HG03432 (cell line): Measurements from ENCODE around the gene PACRG.
A peak's percentile ranks its signal among the peaks of the same experiment; 100 is the strongest.

ENCODE experiments used
- ATAC-seq: cut with Tn5 transposase; IDR thresholded peaks from one replicate; pipeline ENCODE4 v1.9.1; 2021; ENCODE audit warnings: mild to moderate bottlenecking, moderate library complexity; ENCODE audit not compliant: unreplicated experiment

The PACRG gene

DNA sequence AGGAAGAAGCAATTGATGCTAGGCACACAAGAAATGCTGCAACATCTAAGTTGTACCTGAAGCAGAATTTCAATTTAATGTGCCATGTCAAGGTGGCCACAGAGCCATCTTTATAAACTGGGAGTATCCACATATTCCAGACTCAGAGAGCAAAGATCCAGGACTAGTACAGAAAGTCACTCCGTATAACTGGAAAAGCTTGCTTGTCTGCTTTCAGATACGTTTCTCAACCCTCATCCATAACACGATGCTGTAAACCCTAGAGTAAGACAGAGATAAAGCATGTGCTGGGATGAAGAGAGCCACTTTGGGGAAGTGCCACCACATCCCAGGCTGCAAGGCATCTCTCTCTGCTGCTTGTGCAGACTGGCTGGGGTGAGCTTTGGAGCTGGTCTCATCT, 134.7 kb downstream of the PACRG start:
- no peak for ATAC-seq

DNA sequence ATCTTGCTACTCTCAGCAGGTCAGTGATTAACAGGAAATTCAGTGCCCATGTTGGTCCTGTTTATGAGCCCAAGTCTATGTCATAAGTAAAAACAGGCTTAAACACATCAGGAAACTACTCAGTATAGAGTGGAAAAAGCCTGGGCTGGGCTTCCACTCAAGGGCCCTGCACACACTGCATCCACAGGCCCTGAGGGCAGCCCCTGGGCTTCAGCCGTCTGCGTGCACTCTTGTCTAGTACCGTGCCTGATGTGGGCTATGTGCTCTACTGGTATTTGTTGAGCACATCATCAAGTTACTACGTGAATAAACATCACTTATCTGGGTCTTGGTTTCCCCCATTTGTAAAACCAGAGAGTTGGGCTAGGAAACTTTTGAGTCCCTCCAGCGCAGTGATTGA, 135.2 kb downstream of the PACRG start:
- ATAC-seq = no peak

DNA sequence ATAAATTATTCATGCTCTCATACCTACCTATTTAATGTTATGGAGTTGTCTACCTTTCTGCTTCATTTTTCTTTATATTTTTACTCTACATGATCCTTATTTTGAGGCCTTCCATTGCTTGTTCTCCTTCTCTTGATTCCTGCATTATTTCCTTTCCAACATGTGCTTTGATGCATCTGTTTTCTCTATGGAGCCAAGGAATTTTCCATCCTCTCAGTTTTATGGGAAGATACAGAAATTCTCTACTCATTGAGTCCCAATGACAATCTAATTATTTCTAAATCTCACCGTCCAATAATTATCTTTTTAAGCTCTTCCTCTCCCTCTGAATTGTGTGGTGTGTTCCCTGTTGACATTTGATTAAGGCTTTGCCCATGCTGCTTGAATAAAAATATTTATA, 136.0 kb downstream of the PACRG start:
- ATAC-seq = no peak

- no peak for ATAC-seq
Measured at GRCh38 chr6:162864911-162865310, 137.1 kb downstream of the PACRG start.

GRCh38 chr6:162866656-162867055, 138.9 kb downstream of the PACRG start:
- ATAC-seq = no peak

- no peak for ATAC-seq
Measured at GRCh38 chr6:162868397-162868796, 140.6 kb downstream of the PACRG start.

DNA sequence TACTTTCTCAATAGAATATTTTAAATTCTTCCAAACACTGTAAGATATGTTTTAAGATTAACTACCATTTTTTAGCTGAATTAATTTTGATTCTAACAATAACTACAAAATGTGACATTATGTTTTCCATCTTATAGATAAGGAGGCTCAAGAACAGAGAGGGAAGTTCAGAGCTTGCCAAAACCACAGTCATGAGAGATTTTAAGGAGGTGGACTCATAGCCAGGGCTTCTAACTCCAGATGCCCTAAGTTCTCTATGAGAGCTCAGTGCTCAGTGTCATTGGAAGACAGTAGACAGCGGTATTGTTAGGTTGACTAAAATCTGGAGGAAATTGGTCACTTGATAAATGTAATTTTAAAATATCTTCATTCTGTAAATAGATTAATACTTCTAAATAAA, 144.2 kb downstream of the PACRG start:
- no peak for ATAC-seq

GRCh38 chr6:162873537-162873936, 145.8 kb downstream of the PACRG start:
- no peak for ATAC-seq

DNA sequence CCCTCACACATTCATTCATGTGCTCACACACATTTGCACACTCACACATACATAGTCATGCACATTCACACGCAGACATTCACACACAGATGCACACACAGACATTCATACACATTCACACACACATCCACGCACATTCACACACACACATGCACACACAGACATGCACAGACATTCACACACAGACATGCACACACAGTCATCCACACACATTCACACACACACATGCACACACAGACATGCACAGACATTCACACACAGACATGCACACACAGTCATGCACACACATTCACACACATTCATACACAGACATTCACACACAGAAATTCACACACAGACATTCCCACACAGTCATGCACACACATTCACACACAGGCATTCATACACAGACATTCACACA, 147.3 kb downstream of the PACRG start:
- ATAC-seq = no peak

DNA sequence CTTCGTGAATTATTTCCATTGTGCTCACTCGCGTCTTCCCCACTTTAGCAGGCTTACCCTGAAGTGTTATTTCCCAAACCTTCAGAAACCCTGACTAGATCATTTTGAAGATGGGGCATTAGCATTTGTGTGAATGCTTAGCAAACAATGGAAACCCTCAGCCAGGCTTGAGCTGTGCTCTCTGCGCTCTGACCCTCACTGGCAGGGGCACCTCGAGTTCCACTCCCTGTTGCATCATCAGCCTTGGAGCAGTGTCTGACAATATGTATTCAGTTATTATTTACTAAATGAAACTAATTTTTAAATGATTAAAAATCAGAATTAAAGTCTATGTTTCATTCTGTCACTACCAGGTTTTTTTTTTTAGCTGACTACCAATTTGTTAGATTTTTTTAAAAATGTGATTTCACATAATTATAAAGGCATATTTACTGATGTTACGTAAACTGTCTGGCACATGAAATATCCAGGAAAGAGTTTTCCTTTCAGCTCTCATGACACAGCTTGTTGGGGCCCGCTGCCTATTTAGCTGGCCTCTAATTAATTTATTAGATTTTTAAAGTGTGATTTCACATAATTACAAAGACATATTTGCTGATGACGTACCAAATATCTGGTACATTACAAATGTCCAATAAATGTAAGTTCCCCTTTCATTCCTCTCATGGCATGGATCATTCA, 155.2 kb downstream of the PACRG start:
- ATAC-seq = no peak

DNA sequence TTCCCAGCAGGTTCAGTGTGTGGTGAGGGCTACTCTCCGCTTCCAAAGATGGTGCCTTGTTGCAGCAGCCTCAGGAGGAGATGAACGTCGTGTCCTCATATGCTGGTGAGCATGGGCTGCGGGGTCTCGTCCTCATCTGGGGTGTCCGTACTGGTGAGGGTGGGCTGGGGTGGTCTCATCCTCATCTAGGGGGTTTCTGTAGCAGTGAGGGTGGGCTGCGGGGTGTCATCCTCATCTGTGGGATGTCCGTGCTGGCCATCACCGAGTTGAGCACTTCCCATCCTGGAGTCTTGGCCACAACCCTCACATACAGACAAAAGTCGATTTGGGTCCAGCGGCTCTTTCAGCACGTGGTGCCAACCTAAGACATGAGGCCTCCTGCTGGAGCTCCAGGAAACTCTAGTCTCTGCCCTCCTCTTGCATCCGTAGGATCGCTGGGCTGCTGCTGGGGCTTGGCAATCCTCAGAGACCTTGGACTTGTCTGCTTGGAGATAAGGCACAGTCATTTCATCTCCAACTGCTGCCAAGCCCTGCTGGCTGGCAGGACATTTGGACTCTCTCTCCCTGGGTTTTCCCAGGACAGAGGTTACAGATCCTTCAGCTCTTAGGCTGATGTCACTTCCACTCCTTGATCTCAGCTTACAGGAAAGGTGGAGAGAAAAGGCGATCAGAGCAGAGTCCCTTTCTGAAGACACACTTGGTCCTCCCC, 160.4 kb downstream of the PACRG start:
- ATAC-seq = no peak

- no peak for ATAC-seq
Measured at GRCh38 chr6:162889303-162889702, 161.5 kb downstream of the PACRG start.

- no peak for ATAC-seq
Measured at GRCh38 chr6:162898011-162898410, 170.2 kb downstream of the PACRG start.

DNA sequence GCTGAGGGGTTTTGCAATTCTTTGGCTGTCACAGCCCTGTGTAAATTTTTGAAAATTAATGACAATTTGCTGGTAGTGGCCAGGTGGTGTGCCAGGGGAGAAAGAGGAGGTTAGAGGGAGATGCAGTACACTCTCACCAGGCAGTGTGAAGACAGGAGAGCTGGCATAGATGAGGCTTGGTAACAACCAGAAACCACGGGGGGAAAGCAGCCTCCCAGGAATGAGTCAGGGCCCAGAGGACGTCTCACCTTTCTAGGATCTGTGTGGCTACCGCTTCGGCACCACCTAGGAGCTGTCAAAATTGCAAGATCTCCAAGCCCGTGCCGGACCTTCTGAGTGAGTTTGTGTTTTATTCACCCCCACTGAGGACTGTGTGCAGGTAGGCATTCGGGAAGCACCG, 171.4 kb downstream of the PACRG start:
- ATAC-seq = no peak

DNA sequence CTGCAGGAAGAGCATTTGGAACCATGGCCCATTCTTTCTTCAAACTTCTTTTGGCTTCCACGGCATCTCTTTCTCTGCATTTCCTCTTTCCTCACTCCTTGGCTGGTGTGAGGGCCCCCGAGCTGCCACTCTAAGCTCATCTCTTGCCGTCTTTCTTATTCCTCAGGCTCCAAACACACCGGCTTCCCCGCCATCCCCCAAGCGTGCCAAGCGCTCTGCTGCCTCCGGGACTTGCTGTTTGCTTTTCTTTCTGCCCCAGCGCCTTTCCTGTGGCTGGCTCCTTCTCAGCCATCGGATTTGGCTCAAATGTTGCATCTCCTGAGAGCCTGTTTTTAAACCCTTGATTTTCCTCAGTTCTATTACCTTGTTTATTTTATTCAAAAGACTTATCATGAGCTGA, 172.7 kb downstream of the PACRG start:
- ATAC-seq = no peak

- no peak for ATAC-seq
Measured at GRCh38 chr6:162904069-162904663, 176.4 kb downstream of the PACRG start.

DNA sequence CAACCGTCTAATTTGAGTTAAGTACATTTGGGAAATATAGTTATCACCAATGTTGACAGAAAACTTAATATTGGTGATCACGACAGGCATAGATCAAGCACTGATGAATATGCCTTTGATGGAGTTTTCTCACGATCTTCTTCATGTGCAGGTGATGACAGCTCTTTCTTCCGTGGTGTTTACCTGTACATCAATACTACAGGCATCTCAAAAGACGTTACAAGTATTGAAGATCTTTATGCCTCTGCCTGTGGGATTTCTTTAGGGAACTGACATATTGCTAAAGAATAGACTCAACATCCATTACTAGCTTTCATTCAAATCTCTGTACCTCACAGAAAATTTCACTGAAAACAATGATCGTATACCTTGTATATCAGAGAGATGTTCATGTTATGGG, 178.7 kb downstream of the PACRG start:
- ATAC-seq = no peak

GRCh38 chr6:162907876-162908481, 180.2 kb downstream of the PACRG start:
- ATAC-seq = peak; percentile 74

DNA sequence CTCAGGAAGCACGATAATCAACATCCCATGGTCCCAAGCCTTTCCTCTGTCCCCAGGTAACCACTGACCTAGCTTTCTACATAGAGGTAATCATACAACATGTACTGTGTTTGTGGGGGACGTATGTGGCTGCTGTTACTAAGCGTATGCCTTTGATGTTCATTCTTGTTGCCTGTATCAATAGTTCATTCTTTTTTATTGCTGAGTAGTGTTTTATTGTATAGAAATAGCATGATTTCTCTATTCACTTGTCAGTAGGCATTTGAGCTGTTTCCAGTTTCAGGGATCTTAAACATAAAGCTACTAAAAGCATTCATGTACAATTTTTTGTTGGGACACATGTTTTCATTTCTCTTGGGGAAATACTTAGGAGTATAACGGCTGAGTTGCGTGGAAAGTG, 185.4 kb downstream of the PACRG start:
- no peak for ATAC-seq

DNA sequence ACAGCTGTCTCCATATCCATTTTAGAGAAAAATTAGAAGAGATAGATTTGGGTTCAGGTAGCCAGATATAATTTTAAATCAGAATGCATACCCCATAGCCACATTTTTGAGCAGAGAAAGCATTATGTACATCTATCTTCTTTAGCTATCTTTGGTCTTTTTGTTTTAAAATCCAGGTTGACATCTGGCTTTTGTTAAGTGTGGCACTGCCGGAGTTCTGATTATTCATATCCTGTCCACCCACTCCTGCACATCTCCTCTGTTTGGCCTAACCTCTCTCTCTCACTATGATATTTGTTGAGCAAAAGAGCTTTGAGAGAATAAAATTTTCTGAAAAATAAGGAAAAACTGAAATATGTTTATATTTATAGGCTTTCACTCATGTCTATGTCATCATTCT, 189.7 kb downstream of the PACRG start:
- no peak for ATAC-seq

DNA sequence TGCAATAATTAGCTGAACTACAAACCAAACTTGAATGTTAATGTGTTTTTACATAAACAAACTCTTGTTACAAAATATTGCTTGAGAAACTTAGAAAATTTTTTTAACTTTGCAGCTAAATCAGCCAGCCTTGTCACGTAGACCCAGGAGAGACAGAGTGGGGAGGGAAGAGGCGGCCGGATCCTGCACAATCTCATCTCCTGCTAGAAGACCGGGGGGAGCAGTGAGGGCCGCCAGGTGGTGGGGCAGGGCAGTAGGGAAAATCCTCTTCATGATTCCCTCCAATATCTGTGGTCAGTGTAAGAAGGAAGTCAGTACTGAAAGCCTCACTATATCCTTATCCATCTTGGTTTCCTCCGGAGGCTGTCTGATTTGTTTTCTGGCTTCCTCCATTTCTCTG, 193.3 kb downstream of the PACRG start:
- no peak for ATAC-seq

DNA sequence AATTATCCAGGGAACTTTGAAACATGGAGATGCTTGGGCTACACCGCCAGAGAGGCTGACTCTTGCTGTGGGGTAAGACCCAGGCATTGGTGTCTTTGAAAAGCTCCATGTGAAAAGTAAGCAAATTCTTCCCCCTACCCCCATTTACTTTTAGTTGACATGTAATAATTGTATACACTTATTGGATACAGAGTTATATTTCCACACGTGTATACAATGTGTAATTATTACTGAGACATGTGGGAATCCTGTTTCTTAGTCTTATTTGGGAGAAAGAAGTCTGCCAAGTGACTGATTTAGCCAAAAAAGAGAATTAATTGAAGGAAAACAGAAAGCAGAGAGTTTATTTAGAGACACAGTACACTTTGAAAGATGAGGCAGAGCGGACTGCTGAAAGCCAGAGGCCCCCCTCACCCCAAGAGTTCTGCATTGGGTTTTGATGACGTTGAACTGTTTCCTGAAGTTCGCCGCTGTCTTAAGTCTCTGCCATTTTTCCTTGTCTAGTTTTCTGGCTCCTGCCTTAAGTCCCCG, 193.8 kb downstream of the PACRG start:
- ATAC-seq = no peak
